H9 (cell line): ENCODE measurements around the gene TMEM163. TPM values are rescaled to one million over a fixed set of nuclear protein-coding genes. Genes with fewer than 3 reads are reported as not detected.

Source experiments
- DNase-seq: peaks from one replicate; pipeline ENCODE4 v3.0.0-alpha.2; 2017
- H2AFZ ChIP-seq: one replicate; pipeline ENCODE4 v1.6.1; 2013; ENCODE audit warnings: mild to moderate bottlenecking, low read length, control low read depth, moderate library complexity
- H2AK5ac ChIP-seq: 2 replicates; pipeline ENCODE4 v1.6.1; 2013; ENCODE audit warnings: low read length, control low read depth, mixed read lengths; ENCODE audit not compliant: insufficient read length
- H2BK120ac ChIP-seq: one replicate; pipeline ENCODE4 v1.6.1; 2013; ENCODE audit warnings: low read depth, mild to moderate bottlenecking, low read length, control low read depth, inconsistent platforms; ENCODE audit not compliant: poor library complexity, severe bottlenecking
- H2BK12ac ChIP-seq: 2 replicates; pipeline ENCODE4 v1.6.1; 2013; ENCODE audit warnings: low read length, control low read depth, mixed read lengths, low read depth; ENCODE audit not compliant: insufficient read length
- H2BK15ac ChIP-seq: 2 replicates; pipeline ENCODE4 v1.6.1; 2013; ENCODE audit warnings: low read depth, low read length, control low read depth
- H2BK20ac ChIP-seq: one replicate; pipeline ENCODE4 v1.6.1; 2013; ENCODE audit warnings: low read depth, mild to moderate bottlenecking, low read length, control low read depth, inconsistent platforms; ENCODE audit not compliant: poor library complexity, severe bottlenecking
- H2BK5ac ChIP-seq: 2 replicates; pipeline ENCODE4 v1.6.1; 2013; ENCODE audit warnings: low read length, control low read depth, mixed read lengths; ENCODE audit not compliant: insufficient read length
- H3K14ac ChIP-seq: 2 replicates; pipeline ENCODE4 v1.6.1; 2013; ENCODE audit warnings: low read length, control low read depth; ENCODE audit not compliant: insufficient read depth
- H3K18ac ChIP-seq: 2 replicates; pipeline ENCODE4 v1.6.1; 2013; ENCODE audit warnings: low read depth, mild to moderate bottlenecking, mixed read lengths, low read length, control low read depth; ENCODE audit not compliant: insufficient read length
- H3K23ac ChIP-seq: 2 replicates; pipeline ENCODE4 v1.6.1; 2013; ENCODE audit warnings: low read length, control low read depth, mixed read lengths, low read depth; ENCODE audit not compliant: insufficient read length
- H3K23me2 ChIP-seq: 2 replicates; pipeline ENCODE4 v1.6.1; 2013; ENCODE audit warnings: low read depth, mild to moderate bottlenecking, mixed read lengths, low read length, control low read depth; ENCODE audit not compliant: insufficient read length, poor library complexity, severe bottlenecking
- H3K27ac ChIP-seq: 2 replicates; pipeline ENCODE4 v1.5.1; 2013; ENCODE audit warnings: low read length, control low read depth, mixed read lengths, low read depth; ENCODE audit not compliant: insufficient read length
- H3K27me3 ChIP-seq: 2 replicates; pipeline ENCODE4 v1.6.1; 2013; ENCODE audit warnings: low read length, control low read depth, inconsistent platforms; ENCODE audit not compliant: insufficient read depth
- H3K4ac ChIP-seq: 2 replicates; pipeline ENCODE4 v1.6.1; 2013; ENCODE audit warnings: low read depth, mild to moderate bottlenecking, control low read depth, inconsistent platforms, low read length, moderate library complexity
- H3K4me1 ChIP-seq: 2 replicates; pipeline ENCODE4 v1.6.1; 2013; ENCODE audit warnings: low read length, control low read depth, inconsistent platforms; ENCODE audit not compliant: insufficient read depth
- H3K4me2 ChIP-seq: 2 replicates; pipeline ENCODE4 v1.6.1; 2013; ENCODE audit warnings: low read length, control low read depth, mixed read lengths; ENCODE audit not compliant: insufficient read length, insufficient read depth
- H3K56ac ChIP-seq: 2 replicates; pipeline ENCODE4 v1.6.1; 2013; ENCODE audit warnings: low read depth, mild to moderate bottlenecking, mixed read lengths, low read length, control low read depth; ENCODE audit not compliant: insufficient read length
- H3K79me1 ChIP-seq: 2 replicates; pipeline ENCODE4 v1.6.1; 2013; ENCODE audit warnings: low read depth, mild to moderate bottlenecking, moderate library complexity, low read length, control low read depth, inconsistent platforms; ENCODE audit not compliant: insufficient read depth, poor library complexity, severe bottlenecking
- H3K79me2 ChIP-seq: 2 replicates; pipeline ENCODE4 v1.6.1; 2013; ENCODE audit warnings: low read length, control low read depth, inconsistent platforms; ENCODE audit not compliant: insufficient read depth
- H3K9ac ChIP-seq: 2 replicates; pipeline ENCODE4 v1.6.1; 2013; ENCODE audit warnings: low read length, control low read depth, mixed read lengths; ENCODE audit not compliant: insufficient read length; ENCODE audit errors: extremely low read depth
- H3K9me3 ChIP-seq: one replicate; pipeline ENCODE4 v1.6.1; 2013; ENCODE audit warnings: low read depth, low read length, inconsistent platforms; ENCODE audit not compliant: control insufficient read depth
- H3T11ph ChIP-seq: one replicate; pipeline ENCODE4 v1.6.1; 2013; ENCODE audit warnings: mild to moderate bottlenecking, low read length, control low read depth, inconsistent platforms
- H4K20me1 ChIP-seq: one replicate; pipeline ENCODE4 v1.6.1; 2013; ENCODE audit not compliant: control insufficient read depth, insufficient read length, insufficient read depth
- H4K5ac ChIP-seq: 2 replicates; pipeline ENCODE4 v1.6.1; 2013; ENCODE audit warnings: low read depth, mild to moderate bottlenecking, mixed read lengths, low read length, control low read depth; ENCODE audit not compliant: insufficient read length
- H4K8ac ChIP-seq: replicated peaks from 2 replicates; pipeline ENCODE4 v1.6.1; 2013; ENCODE audit warnings: low read length, control low read depth, mixed read lengths, low read depth; ENCODE audit not compliant: insufficient read length
- H4K91ac ChIP-seq: 2 replicates; pipeline ENCODE4 v1.6.1; 2013; ENCODE audit warnings: low read depth, mild to moderate bottlenecking, moderate library complexity, mixed read lengths, low read length, control low read depth; ENCODE audit not compliant: insufficient read length
- H3K27ac Mint-ChIP-seq, 3 experiments: 2 replicates in 2 of 3; 3 replicates in 1 of 3; pipeline ENCODE4 v1.8.0; 2020 to 2021; ENCODE audit warnings: mixed read lengths in 3 of 3, mild to moderate bottlenecking in 1 of 3, moderate library complexity in 1 of 3
- H3K27me3 Mint-ChIP-seq: 2 replicates; pipeline ENCODE4 v1.8.0; 2021; ENCODE audit warnings: low read depth, mild to moderate bottlenecking, moderate library complexity, mixed read lengths
- H3K36me3 Mint-ChIP-seq, 3 experiments: 2 replicates in 2 of 3; 3 replicates in 1 of 3; pipeline ENCODE4 v1.8.0; 2020 to 2021; ENCODE audit warnings: low read depth in 3 of 3, mixed read lengths in 3 of 3; ENCODE audit not compliant: insufficient read depth in 1 of 3
- H3K4me1 Mint-ChIP-seq, 2 experiments: 2 replicates each; pipeline ENCODE4 v1.8.0; 2020; ENCODE audit warnings: mixed read lengths in 2 of 2
- H3K4me3 Mint-ChIP-seq, 2 experiments: 2 replicates in 1 of 2; 3 replicates in 1 of 2; pipeline ENCODE4 v1.8.0; 2020 to 2021; ENCODE audit warnings: mild to moderate bottlenecking in 2 of 2, mixed read lengths in 2 of 2, moderate library complexity in 1 of 2
- H3K9me3 Mint-ChIP-seq, 2 experiments: 2 replicates in 1 of 2; 3 replicates in 1 of 2; pipeline ENCODE4 v1.8.0; 2020; ENCODE audit warnings: mild to moderate bottlenecking in 2 of 2, mixed read lengths in 2 of 2, moderate library complexity in 1 of 2
- CTCF ChIP-seq: fragments of 200-600 bp; sonication (generic); conservative IDR thresholded peaks from 3 replicates; pipeline ENCODE4 v1.8.0; 2021; ENCODE audit warnings: antibody characterized with exemption, mild to moderate bottlenecking
- WGBS: extraction: QIAGEN DNeasy Blood & Tissue Kit; methylation state at CpG from one replicate; pipeline ENCODE4 v1.1.7; 2013; ENCODE audit warnings: missing lambda C conversion rate, low lambda C conversion rate, mixed read lengths; ENCODE audit not compliant: insufficient read length; ENCODE audit errors: extremely low coverage; 5-methylcytosine and 5-hydroxymethylcytosine counted together
- total RNA-seq: library from RNA; stranded (reverse); gene quantifications from 2 replicates; pipeline ENCODE4 v1.2.1, GENCODE V29; 2021

The TMEM163 gene
- total RNA-seq, 1 experiment from 2014 or later: 0.39 TPM

- no peak for DNase-seq
- H3K27me3 Mint-ChIP-seq: no peaks in the 10 kb centered on the region; the same call in 1 of the 2 replicates
These were observed 186.3 kb downstream of the TMEM163 start for GRCh38 chr2:134532537-134532936.

More at GRCh38 chr2:134532537-134532936, 186.3 kb downstream of the TMEM163 start:
- no peak overlapping the region for H2BK15ac ChIP-seq
- H3K4ac ChIP-seq: no peak overlapping the region
- no peak overlapping the region for H2BK5ac ChIP-seq
- H3K79me2 ChIP-seq: no peaks in the 10 kb centered on the region
- Mint-ChIP-seq H3K4me1 (peaks cover 8 to 22% of the 10 kb centered on the region in 2 experiments), H3K9me3 (no peaks in the 10 kb centered on the region), H3K36me3 (no peaks in the 10 kb centered on the region; a peak in 1 of 7 replicates), H3K4me3 (no peak overlapping the region), H3K27ac (no peak overlapping the region)
- H3K9ac ChIP-seq: no peak overlapping the region
- H3K18ac ChIP-seq: no peak overlapping the region
- H3K4me1 ChIP-seq: no peaks in the 10 kb centered on the region
- no peak for TF ChIP-seq CTCF
- no peak overlapping the region for H2AFZ ChIP-seq
- H4K8ac ChIP-seq: no peak overlapping the region
- no peak overlapping the region for H2BK120ac ChIP-seq
- H3K27me3 ChIP-seq: no peaks in the 10 kb centered on the region
- H4K91ac ChIP-seq: no peak overlapping the region
- H3K14ac ChIP-seq: no peak overlapping the region
- WGBS: no CpG with 5 or more reads among the region's 1 CpG
- H3T11ph ChIP-seq: no peak overlapping the region
- H3K56ac ChIP-seq: no peak overlapping the region
- no peak overlapping the region for H3K4me2 ChIP-seq
- H2AK5ac ChIP-seq: no peak overlapping the region
- H3K23me2 ChIP-seq: no peaks in the 10 kb centered on the region
- no peak overlapping the region for H3K23ac ChIP-seq
- H3K79me1 ChIP-seq: no peaks in the 10 kb centered on the region
- no peak overlapping the region for H3K27ac ChIP-seq
- no peaks in the 10 kb centered on the region for H3K9me3 ChIP-seq
- H2BK20ac ChIP-seq: no peak overlapping the region
- H4K20me1 ChIP-seq: no peaks in the 10 kb centered on the region
- no peak overlapping the region for H2BK12ac ChIP-seq
- no peak overlapping the region for H4K5ac ChIP-seq
